Keratinocyte (primary cell): ENCODE measurements around the gene LRCOL1. TPM values are rescaled to one million over a fixed set of nuclear protein-coding genes. Genes with fewer than 3 reads are reported as not detected.

Source experiments
- DNase-seq: peaks from one replicate; pipeline ENCODE4 v3.0.0-alpha.2; 2011; ENCODE audit warnings: low read depth, missing footprints, low spot score
- FAIRE-seq: peaks from 2 replicates; lab custom pipeline; 2011; peaks lifted over from hg19 to GRCh38; lab: Jason Lieb, UNC
- H2AFZ ChIP-seq: 2 replicates; pipeline ENCODE4 v1.6.0; 2012; ENCODE audit warnings: low read length, control low read depth, inconsistent platforms; ENCODE audit not compliant: control insufficient read depth
- H3K27ac ChIP-seq: 2 replicates; pipeline ENCODE4 v1.5.1; 2011; ENCODE audit warnings: low read length; ENCODE audit not compliant: control insufficient read depth, insufficient read depth
- H3K27me3 ChIP-seq: 3 replicates; pipeline ENCODE4 v1.6.0; 2011; ENCODE audit warnings: low read length; ENCODE audit not compliant: control insufficient read depth, insufficient read depth; ENCODE audit errors: extremely low read depth
- H3K36me3 ChIP-seq, 2 experiments: 2 replicates in 1 of 2; 3 replicates in 1 of 2; pipeline ENCODE4 v1.5.1; 2011; ENCODE audit warnings: low read length in 2 of 2, mild to moderate bottlenecking in 1 of 2; ENCODE audit not compliant: control insufficient read depth in 2 of 2, insufficient read depth in 2 of 2; ENCODE audit errors: extremely low read depth in 1 of 2
- H3K4me1 ChIP-seq: 3 replicates; pipeline ENCODE4 v1.5.1; 2011; ENCODE audit warnings: low read length; ENCODE audit not compliant: control insufficient read depth, insufficient read depth; ENCODE audit errors: extremely low read depth
- H3K4me2 ChIP-seq: 3 replicates; pipeline ENCODE4 v1.6.0; 2011; ENCODE audit warnings: low read depth, low read length; ENCODE audit not compliant: control insufficient read depth, insufficient read depth; ENCODE audit errors: extremely low read depth
- H3K4me3 ChIP-seq, 3 experiments: fragments of 200-600 bp in 1 of 3; sonication (generic) in 1 of 3; 2 replicates in 2 of 3; 3 replicates in 1 of 3; pipeline ENCODE4 v1.5.1; 2011 to 2016; ENCODE audit warnings: low read length in 3 of 3, mild to moderate bottlenecking in 3 of 3, control low read depth in 2 of 3, inconsistent platforms in 1 of 3, low read depth in 1 of 3, mixed read lengths in 1 of 3, mixed run types in 1 of 3, moderate library complexity in 1 of 3; ENCODE audit not compliant: control insufficient read depth in 2 of 3, insufficient read depth in 2 of 3; ENCODE audit errors: extremely low read depth in 1 of 3
- H3K79me2 ChIP-seq: 2 replicates; pipeline ENCODE4 v1.6.0; 2012; ENCODE audit warnings: low read length; ENCODE audit not compliant: control insufficient read depth, insufficient read depth
- H3K9ac ChIP-seq: 3 replicates; pipeline ENCODE4 v1.6.0; 2011; ENCODE audit warnings: low read length; ENCODE audit not compliant: control insufficient read depth, insufficient read depth; ENCODE audit errors: extremely low read depth
- H3K9me1 ChIP-seq: 3 replicates; pipeline ENCODE4 v1.6.0; 2011; ENCODE audit warnings: low read length; ENCODE audit not compliant: control insufficient read depth, insufficient read depth; ENCODE audit errors: extremely low read depth
- H3K9me3 ChIP-seq: 2 replicates; pipeline ENCODE4 v1.5.1; 2012; ENCODE audit warnings: low read depth, low read length; ENCODE audit not compliant: control insufficient read depth
- H4K20me1 ChIP-seq: 3 replicates; pipeline ENCODE4 v1.6.0; 2011; ENCODE audit warnings: low read length; ENCODE audit not compliant: control insufficient read depth, insufficient read depth; ENCODE audit errors: extremely low read depth
- CTCF ChIP-seq, 3 experiments: IDR thresholded peaks in 1 of 3; conservative IDR thresholded peaks in 1 of 3; optimal IDR thresholded peaks in 1 of 3; 2 replicates in 2 of 3; 3 replicates in 1 of 3; pipeline versions ENCODE3 to v1.5.1; 2011; ENCODE audit warnings: low read length in 3 of 3, mild to moderate bottlenecking in 3 of 3, moderate library complexity in 2 of 3, control low read depth in 1 of 3, inconsistent platforms in 1 of 3; ENCODE audit not compliant: insufficient read depth in 2 of 3; ENCODE audit errors: extremely low read depth in 1 of 3
- EZH2 ChIP-seq: IDR thresholded peaks from one replicate; pipeline ENCODE4 v1.6.1; 2012; ENCODE audit warnings: inconsistent platforms, mild to moderate bottlenecking, low read length, moderate library complexity
- dilution Hi-C: fragments of 300-500 bp; cut with MboI; formaldehyde crosslinking; loops from one replicate; pipeline ENCODE4 v1.7.0; 2020; ENCODE audit warnings: low sequenced_read_pairs; ENCODE audit not compliant: extremely low pct_ligation_motif_present
- polyA plus RNA-seq, 5 experiments: library from polyadenylated mRNA; depleted of rRNA in 3 of 5; stranded (reverse) in 3 of 5; stranded (forward) in 1 of 5; unstranded in 1 of 5; fragments of >200 nt; gene quantifications; 1 replicate in 1 of 5; 2 replicates in 3 of 5; 3 replicates in 1 of 5; pipeline versions ENCODE4 v1.2.1 to v1.2.3, GENCODE V29; 2011 to 2012; ENCODE audit warnings: missing spikeins in 2 of 5, low read depth in 1 of 5, low replicate concordance in 1 of 5

LRCOL1 gene
- polyA plus RNA-seq, 1 donor (not counting 4 experiments of a cell fraction or from before 2014, with no cell fraction given): not detected

- dilution Hi-C loops: no loop called here
- peaks cover 4 to 10% of the 10 kb centered on the region in 2 experiments for H3K36me3 ChIP-seq
- TF ChIP-seq CTCF (optimal IDR thresholded peaks at IDR 0.05 in 1 of 3, IDR thresholded peaks at IDR 0.05 in 1 of 3, conservative IDR thresholded peaks at IDR 0.05 in 1 of 3; ENCODE audit: extremely low read depth in 1 of 3, insufficient read depth in 2 of 3, low read length in 3 of 3) (no peak), EZH2 (no peak)
- peaks cover 12% of the 10 kb centered on the region for H3K4me1 ChIP-seq
- no peaks in the 10 kb centered on the region for H3K27me3 ChIP-seq
- H4K20me1 ChIP-seq: peaks cover 17% of the 10 kb centered on the region
- no peak overlapping the region for H3K4me2 ChIP-seq
- no peak overlapping the region for H2AFZ ChIP-seq
- DNase-seq (no peak), FAIRE-seq (no peak)
- no peak overlapping the region for H3K4me3 ChIP-seq
- no peak overlapping the region for H3K27ac ChIP-seq
- H3K79me2 ChIP-seq: peaks cover 33% of the 10 kb centered on the region
- H3K9ac ChIP-seq: no peak overlapping the region
- H3K9me1 ChIP-seq: no peaks in the 10 kb centered on the region
- no peaks in the 10 kb centered on the region for H3K9me3 ChIP-seq
Observed at GRCh38 chr12:132565365-132565764, 45.0 kb downstream of the LRCOL1 start.

- Histone ChIP-seq H3K9me3 (no peaks in the 10 kb centered on the region), H3K4me2 (no peak overlapping the region), H3K27me3 (no peaks in the 10 kb centered on the region), H3K36me3 (peaks cover 4 to 10% of the 10 kb centered on the region in 2 experiments), H3K9me1 (no peaks in the 10 kb centered on the region), H3K9ac (no peak overlapping the region), H4K20me1 (peaks cover 17% of the 10 kb centered on the region), H3K4me1 (peaks cover 12% of the 10 kb centered on the region), H3K27ac (no peak overlapping the region), H2AFZ (no peak overlapping the region), H3K4me3 (no peak overlapping the region), H3K79me2 (peaks cover 33% of the 10 kb centered on the region)
- dilution Hi-C loops: no loop called here
- DNase-seq (no peak), FAIRE-seq (no peak)
- no peak for TF ChIP-seq CTCF (optimal IDR thresholded peaks at IDR 0.05 in 1 of 3, IDR thresholded peaks at IDR 0.05 in 1 of 3, conservative IDR thresholded peaks at IDR 0.05 in 1 of 3; ENCODE audit: extremely low read depth in 1 of 3, insufficient read depth in 2 of 3, low read length in 3 of 3)
Observed at GRCh38 chr12:132563911-132564310, 46.5 kb downstream of the LRCOL1 start.
